ENCODE measurements around the gene RNF11. TPM values are rescaled to one million over a fixed set of nuclear protein-coding genes. Genes with fewer than 3 reads are reported as not detected.
"Not testable (repeated sequence)": the region's sequence is repeated elsewhere in the genome, so short reads cannot be mapped to it uniquely, and the experiment has no call there.

RNF11 gene
- total RNA-seq, 4 donors from 2014 or later, result 77.6 to 86.5 (median 85.3) TPM

GRCh38 chr1:51222809-51223208, 13.3 kb upstream of the RNF11 start:
- intact Hi-C loops (cut with DNase I; ENCODE audit: low total_unique reads), result no loop called here
- no peak for DNase-seq
- in situ Hi-C loops (cut with MboI; ENCODE audit: low sequenced_read_pairs in 4 of 4), result no loop called here
- H3K9me3 ChIP-seq, result no peaks in the 10 kb centered on the region
- no peak overlapping the region for H3K4me3 ChIP-seq
- no peak overlapping the region for H3K27ac ChIP-seq
- no peak for TF ChIP-seq CTCF (IDR thresholded peaks at IDR 0.05 in 4 of 5, conservative IDR thresholded peaks at IDR 0.05 in 1 of 5)
- no peak for TF ChIP-seq POLR2A (IDR thresholded peaks at IDR 0.05)
- no peaks in the 10 kb centered on the region for H3K27me3 ChIP-seq
- ATAC-seq, result no peak
- H3K36me3 ChIP-seq, result no peaks in the 10 kb centered on the region
- H3K4me1 ChIP-seq, result no peaks in the 10 kb centered on the region

GRCh38 chr1:51224255-51224654, 11.8 kb upstream of the RNF11 start:
- Histone ChIP-seq H3K27ac (no peak overlapping the region), H3K4me1 (no peaks in the 10 kb centered on the region), H3K4me3 (no peak overlapping the region), H3K9me3 (no peaks in the 10 kb centered on the region), H3K36me3 (no peaks in the 10 kb centered on the region), H3K27me3 (no peaks in the 10 kb centered on the region)
- no peak for ATAC-seq
- DNase-seq, result no peak
- no peak for TF ChIP-seq POLR2A (IDR thresholded peaks at IDR 0.05)
- no peak for TF ChIP-seq CTCF (IDR thresholded peaks at IDR 0.05 in 4 of 5, conservative IDR thresholded peaks at IDR 0.05 in 1 of 5)
- in situ Hi-C loops (cut with MboI; ENCODE audit: low sequenced_read_pairs in 4 of 4), result no loop called here
- intact Hi-C loops (cut with DNase I; ENCODE audit: low total_unique reads), result no loop called here

- H3K9me3 ChIP-seq; DNase-seq; H3K36me3 ChIP-seq; H3K27ac ChIP-seq; intact Hi-C loops (cut with DNase I; ENCODE audit: low total_unique reads); H3K4me1 ChIP-seq; ATAC-seq; H3K4me3 ChIP-seq; H3K27me3 ChIP-seq; in situ Hi-C loops (cut with MboI; ENCODE audit: low sequenced_read_pairs in 4 of 4): not testable (repeated sequence)
Measured at GRCh38 chr1:51227231-51227960, 8.7 kb upstream of the RNF11 start.

- H3K4me3 ChIP-seq; in situ Hi-C loops (cut with MboI; ENCODE audit: low sequenced_read_pairs in 4 of 4); H3K27ac ChIP-seq; H3K9me3 ChIP-seq; H3K4me1 ChIP-seq; H3K36me3 ChIP-seq; DNase-seq; intact Hi-C loops (cut with DNase I; ENCODE audit: low total_unique reads); H3K27me3 ChIP-seq; ATAC-seq: not testable (repeated sequence)
Measured at GRCh38 chr1:51228471-51228870, 7.6 kb upstream of the RNF11 start.

- ATAC-seq (no peak), DNase-seq (no peak)
- Histone ChIP-seq H3K4me1 (peaks cover 6 to 9% of the 10 kb centered on the region in 2 donors), H3K36me3 (no peaks in the 10 kb centered on the region), H3K27me3 (no peaks in the 10 kb centered on the region), H3K27ac (no peak overlapping the region), H3K9me3 (no peaks in the 10 kb centered on the region), H3K4me3 (no peak overlapping the region)
- intact Hi-C loops (cut with DNase I; ENCODE audit: low total_unique reads) (no loop called here), in situ Hi-C loops (cut with MboI; ENCODE audit: low sequenced_read_pairs in 4 of 4) (no loop called here)
- TF ChIP-seq POLR2A (IDR thresholded peaks at IDR 0.05) (no peak), CTCF (IDR thresholded peaks at IDR 0.05 in 4 of 5, conservative IDR thresholded peaks at IDR 0.05 in 1 of 5) (no peak)
Measured at GRCh38 chr1:51230501-51231078, 5.5 kb upstream of the RNF11 start.

All from gastrocnemius medialis (tissue), 4 donors.